GM19193 (cell line): ENCODE results near the gene IQCE.

Experiments used
- POLR2A ChIP-seq: IDR thresholded peaks from 4 replicates; pipeline ENCODE4 v1.6.1; 2011; ENCODE audit not compliant: insufficient read depth, insufficient read length; ENCODE audit errors: extremely low read depth

IQCE gene

DNA sequence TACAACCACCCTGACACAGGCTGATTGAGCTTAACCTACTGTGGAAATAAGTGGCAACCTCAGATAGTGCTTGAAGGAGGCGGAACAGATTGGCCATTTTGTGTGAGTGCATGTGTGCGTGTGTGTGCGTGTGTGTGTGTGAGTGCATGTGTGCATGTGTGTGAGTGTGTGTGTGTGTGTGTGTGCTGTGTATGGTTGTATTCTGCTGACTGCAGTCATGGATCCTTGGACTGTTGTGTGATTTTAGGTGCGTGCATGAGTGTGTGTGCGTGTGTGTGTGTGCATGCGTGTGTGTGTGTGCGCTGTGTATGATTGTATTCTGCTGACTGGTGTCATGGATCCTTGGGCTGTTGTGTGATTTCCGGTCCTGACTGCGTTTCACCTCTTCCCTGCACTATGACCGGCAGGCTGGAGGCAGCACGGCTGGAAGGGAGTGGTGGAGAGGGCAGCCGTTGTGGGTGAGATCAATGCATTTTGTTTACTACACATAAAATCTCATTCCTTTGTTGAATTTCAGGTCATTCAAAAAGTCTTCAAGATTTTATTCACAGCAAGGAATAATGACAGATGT is 6.3 kb downstream of the IQCE start:
- no peak for TF ChIP-seq POLR2A

DNA sequence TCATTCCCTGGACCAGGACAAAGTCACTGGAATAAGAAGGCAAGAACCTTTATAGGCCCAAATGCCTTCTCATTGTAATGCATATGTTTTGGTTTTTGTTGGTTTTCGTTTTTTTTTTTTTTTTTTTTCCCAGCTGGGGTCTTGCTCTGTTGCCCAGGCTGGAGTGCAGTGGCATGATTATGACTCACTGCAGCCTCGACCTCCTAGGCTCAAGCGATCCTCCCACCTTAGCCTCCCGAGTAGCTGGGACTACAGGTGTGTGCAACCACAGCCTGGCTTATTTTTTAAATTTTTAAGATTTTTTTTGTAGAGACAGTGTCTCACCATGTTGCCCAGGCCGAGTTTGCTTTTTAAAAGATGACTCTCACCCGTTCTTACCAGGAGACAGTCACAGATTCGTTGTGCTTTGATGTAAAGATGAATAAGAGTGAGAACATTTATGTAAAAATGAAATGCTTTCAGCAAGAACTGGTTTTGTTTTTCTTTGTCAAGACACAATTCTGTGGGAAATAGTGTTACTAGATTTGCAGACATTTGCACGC is 7.6 kb downstream of the IQCE start:
- TF ChIP-seq POLR2A = no peak

DNA sequence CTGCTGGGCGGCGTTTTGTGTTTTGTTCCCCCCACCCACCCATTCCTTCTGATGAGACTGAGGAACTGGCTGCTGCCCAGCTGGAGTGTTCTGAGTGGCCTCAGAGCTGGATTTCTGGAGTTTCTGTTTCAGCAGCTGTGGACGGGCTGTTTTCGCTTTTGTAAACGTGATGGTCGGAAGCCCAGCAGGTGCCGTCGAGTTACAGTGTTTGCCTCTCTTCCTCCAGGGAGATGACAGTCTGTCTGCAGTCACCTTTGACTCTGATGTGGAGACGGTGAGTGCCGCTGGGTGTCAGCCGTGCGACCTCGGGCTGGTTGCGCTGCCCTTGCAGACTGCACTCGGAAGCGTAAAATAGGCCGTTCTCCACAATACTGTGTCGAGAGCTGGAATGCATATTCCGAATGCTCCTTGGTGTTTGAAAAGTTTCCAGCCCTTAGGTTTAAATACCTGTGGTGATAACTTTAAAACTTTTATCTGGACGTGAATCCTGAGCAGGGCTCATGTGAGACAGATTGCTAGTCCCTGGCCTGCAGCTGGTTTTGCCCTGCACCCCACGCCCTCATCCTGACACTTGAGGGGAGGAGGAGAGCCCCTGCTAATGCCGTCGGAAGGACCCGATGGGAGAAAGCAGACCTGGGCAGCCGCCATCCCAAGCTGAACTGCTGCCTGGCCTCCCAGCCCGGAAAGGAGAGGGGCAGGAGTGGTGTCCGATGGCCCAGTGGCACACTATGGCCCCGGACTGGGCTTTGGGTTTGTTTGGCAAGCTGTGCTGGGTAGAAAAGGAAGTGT is 8.3 kb downstream of the IQCE start:
- no peak for TF ChIP-seq POLR2A

DNA sequence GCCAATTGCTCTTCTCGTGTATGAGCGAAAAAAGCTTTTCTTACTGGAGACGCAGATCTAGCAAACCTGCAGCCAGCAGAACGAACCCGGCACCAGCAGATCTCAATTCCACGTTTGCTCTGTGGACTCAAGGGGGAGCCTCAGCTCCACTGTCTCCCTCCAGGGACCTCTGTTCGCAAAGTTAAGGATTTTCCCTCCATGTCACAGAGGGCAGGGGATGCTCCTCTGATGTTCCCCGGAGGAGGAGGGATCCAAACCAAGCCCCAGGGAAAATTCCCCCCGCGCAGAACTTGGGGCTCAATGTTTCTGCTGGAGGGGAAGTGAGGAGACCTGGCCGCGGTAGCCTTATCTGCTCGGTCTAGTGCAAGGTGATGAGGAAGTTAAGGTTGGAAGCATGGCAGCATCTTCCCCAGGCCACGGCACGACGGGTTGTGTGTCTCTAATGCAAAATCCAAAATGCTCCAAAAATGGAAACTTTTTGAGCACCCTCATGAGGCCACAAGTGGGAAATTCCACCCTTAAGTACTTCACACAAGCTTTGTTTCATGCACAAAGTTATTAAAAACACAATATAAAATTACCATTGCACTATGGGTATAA is 9.0 kb downstream of the IQCE start:
- no peak for TF ChIP-seq POLR2A

DNA sequence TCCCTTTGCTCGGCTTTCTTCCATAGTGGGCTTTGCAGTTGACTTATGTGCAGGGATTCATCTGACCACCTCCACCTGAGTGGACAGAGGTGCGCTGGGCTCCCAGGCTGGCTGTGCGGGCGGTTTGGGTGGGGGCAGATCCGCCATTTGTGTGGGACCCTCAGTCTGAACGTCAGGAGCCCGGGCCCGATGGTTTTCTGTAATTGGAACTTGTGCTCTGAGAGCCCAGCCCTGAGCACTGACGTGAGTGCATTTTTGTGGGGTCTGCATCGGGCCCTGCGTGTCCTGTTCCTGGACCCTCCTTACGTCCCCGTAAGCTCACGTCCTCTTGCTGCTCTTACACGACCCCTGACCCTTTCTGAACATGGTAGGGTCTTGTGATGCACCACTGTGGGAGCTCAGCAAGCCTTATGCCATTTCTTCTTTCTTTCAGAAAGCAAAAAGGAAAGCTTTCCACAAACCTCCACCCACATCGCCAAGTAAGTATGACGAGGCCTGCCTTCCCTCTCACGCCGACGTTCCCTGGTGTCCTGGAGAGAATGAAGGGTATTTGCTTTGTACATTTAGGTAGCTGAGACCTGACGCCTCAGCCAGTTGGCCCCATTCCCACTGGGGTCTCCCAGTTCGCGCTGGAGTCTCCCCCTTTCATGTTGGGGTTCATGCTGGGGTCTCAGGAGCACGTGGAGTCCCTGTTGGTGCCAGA is 9.9 kb downstream of the IQCE start:
- TF ChIP-seq POLR2A = no peak

DNA sequence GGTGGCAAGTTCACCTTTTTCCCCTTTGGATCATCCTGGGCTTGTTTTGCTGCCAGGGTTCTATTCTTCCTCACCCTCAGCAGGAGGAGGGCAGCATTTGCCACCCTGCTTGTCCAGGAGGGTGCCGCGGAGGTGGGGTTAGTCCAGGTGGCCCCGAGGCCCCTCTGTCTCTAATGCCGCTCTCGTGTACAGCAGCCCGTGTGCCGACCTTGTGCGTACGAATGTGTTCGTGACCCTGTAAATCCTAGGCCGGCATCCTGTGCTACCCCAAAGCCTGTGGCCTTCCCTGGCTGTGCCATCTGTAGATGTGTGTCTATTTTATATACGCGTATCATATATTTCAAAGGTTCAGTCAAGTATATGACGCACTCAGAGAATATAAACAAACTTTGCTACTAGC is 10.6 kb downstream of the IQCE start:
- TF ChIP-seq POLR2A = no peak

DNA sequence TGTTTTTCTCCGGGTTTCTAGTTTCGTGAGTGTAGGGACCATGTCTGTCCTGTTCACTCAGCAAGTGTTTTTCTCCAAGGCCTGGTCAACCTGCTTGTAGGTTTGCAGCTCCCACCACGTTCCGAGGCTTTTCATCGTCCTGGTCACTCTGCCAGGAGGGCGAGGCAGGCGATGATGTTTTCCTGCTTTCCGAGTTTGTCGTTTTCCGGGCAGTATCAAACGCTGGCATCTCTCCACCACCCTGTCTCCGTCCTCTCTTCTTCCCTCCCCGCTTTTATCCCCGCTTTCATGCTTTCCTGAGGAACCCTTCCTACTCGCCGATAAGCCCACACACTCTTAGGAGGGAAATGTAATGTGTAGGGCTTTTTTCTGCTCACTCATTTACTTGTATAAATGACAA is 11.2 kb downstream of the IQCE start:
- TF ChIP-seq POLR2A = no peak

DNA sequence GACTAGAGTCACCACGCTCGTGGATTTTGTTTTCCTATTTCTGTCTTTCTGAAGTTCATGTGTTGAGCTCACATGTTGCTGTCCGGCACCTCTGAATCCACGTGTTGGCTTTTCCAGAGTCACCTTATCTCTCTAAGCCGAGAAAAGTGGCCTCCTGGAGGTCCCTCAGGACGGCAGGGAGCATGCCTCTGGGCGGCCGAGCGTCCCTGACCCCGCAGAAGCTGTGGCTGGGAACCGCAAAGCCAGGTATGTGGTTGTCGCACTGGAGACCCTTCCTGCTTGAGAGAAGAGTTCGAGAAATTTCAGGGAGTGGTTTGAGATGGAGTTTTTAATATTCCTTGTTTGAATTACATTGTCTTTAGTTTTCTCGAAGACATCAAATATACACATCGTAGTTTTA is 12.6 kb downstream of the IQCE start:
- no peak for TF ChIP-seq POLR2A

DNA sequence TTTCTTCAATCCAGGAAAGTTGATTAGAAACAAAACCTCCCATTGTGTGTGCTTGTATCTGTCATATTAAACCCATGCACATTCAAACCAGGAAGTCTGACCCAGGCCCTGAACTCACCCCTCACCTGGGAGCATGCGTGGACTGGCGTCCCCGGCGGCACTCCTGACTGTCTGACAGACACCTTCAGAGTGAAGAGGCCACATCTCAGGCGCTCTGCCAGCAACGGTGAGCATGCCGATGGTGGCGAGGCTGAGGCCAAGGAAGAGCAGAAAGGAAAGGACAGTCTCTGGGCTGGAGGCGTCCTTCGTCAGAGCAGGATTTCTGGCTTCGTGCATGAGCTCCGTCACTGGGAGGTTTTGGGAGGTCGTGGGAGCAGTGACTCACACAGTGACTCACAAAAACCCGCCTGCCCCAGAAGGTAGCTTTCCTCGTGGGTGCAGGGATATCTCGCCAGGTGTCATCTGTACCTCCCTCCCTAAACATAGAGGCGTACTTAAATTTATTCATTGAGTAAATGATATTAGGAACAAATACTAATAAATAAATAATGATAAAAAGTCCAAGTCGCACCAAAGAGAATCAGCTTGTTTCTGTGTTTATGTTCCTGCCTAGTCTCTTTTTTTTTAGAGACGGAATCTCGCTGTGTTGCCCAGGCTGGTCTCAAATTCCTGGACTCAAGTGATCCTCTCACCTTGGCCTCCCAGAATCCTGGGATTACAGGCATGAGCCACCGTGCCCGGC is 13.5 kb downstream of the IQCE start:
- no peak for TF ChIP-seq POLR2A

DNA sequence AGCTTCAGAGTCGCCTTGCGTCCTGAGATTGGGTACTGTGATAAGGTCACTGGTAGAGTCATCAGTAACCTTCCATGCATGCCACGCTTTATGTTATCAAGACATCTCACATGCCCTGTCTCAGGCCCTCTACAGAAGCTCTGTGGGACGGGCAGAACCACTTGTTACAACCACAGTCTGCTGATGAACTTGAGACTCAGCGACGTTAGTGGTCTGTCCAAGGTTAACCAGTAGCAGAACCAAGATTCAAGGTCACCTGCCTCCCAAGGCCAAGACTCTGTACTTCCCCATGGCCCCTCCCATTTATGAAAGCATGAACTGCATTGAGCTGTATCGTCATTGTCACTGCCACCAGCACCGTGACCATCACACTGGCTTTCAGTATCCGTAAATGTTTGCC is 15.0 kb downstream of the IQCE start:
- TF ChIP-seq POLR2A = no peak

DNA sequence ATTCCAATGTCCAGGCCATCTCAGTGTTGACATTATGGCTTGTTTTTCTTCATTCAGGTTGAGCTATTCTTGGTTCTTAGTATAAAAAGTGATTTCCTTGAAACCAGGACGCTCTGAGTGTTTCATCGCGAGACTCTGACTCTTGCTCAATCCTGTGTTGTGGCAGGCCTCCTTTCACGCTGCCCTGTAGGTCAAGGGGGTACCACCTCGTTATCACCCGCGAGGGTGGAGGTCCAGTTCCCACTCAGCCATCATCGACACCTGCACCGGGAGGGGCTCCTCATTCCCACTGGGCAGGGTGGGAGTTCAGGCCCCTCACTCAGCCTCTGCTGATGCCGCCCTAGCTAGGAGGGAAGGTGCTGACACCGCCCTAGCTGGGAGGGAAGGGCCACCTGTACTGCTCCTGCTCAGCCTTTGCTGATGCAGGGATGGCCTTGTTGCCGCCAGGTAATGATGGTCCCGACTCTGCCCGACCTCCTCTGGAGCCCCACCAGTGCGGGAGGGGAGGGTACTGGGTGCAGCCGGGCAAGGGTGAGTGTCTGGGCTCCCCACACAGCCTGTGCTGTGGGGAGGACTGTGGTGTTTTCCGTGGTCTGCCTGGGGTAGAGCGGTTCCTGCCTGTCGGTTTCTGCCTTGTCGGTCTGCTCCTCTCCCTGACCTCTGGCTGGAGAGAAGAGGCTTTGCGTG is 16.4 kb downstream of the IQCE start:
- no peak for TF ChIP-seq POLR2A

DNA sequence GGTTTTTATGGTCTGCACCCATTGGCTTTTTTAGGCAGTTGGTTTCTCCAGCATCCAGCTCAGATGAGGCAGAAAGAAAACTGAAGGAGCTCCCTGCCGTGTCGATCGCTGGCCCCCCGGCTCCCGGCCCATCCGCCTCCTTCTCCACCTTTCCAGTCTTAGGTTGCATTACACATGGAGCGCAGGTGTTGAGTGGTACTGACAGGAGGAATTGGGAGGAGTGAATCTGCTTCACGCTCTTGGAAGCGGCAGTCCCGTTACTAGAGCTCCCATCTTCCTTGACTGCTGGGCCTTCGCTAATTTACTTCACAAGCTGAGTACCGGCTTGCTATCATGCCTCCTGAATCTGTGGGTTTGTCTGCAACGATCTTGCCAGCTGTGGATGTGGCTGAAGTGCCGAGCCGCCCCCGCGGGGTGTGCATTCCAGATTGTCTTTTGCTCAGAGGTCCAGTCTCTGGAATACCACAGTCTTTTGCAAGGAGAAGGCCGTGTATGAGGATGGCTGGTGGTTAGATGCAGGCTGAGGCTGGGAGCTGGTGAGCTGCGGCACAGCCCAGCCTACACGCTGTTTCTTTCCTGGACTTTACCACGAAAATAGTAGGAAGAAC is 17.1 kb downstream of the IQCE start:
- TF ChIP-seq POLR2A = no peak

DNA sequence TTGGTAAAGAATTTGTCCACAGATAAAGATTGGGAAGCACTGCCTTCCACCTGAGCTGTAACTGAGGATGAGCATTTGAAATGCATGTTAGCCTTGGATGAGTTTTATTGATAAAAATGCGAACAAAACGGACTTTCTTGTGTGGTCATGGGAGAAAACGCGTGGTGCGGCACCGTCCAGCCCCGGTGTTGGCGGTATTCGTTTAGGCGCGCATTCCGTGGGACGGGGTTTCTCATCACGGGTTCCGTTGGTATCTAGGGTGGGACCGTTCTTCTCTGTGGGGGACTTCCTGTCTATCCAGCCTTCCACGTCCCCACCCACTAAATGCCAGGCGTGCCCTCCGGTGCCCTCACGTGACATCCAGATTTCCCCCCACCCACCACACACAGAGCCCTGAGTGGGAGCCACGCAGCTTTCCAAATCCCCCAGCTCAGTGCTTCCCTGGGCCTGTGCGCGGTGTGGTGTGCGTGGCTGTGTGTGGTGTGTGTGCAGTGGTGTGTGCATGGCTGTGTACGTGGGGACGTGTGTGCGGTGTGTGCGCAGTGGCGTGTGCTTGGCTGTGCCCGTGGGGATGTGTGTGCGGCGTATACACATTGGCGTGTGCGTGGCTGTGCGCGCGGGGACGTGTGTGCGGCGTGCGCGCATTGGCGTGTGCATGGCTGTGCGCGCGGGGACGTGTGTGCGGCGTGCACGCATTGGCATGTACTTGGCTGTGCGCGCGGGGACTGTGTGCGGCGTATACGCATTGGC is 18.1 kb downstream of the IQCE start:
- TF ChIP-seq POLR2A = no peak
